ENCODE results near the gene CCNL2. TPM values are rescaled to one million over a fixed set of nuclear protein-coding genes. Genes with fewer than 3 reads are reported as not detected.
"Not testable (repeated sequence)": the region's sequence is repeated elsewhere in the genome, so short reads cannot be mapped to it uniquely, and the experiment has no call there.

CCNL2 gene
- total and polyA plus RNA-seq, 12 donors = 53.4 to 893 (median 168) TPM

- no peak overlapping the region for H3K4me3 ChIP-seq
- WGBS, 4 donors = 94 to 97% (median 96%) methylated on average over 16 of the region's 16 CpGs
- H3K36me3 ChIP-seq (replicated peaks in 1 of 2) = peaks cover 0 to 80% of the 10 kb centered on the region in 2 donors
- no peak overlapping the region for H3K27ac ChIP-seq
- intact Hi-C loops (cut with DNase I) = no loop called here
- H3K27me3 ChIP-seq = no peaks in the 10 kb centered on the region
- TF ChIP-seq POLR2A (IDR thresholded peaks at IDR 0.05) (no peak), CTCF (IDR thresholded peaks at IDR 0.05) (no peak)
- no peaks in the 10 kb centered on the region for H3K9me3 ChIP-seq (replicated peaks in 1 of 3)
- H3K4me1 ChIP-seq (replicated peaks in 1 of 2) = no peaks in the 10 kb centered on the region
- no peak for DNase-seq
Measured at GRCh38 chr1:1388078-1388472, 11.1 kb downstream of the CCNL2 start.

GRCh38 chr1:1387098-1388077, 11.7 kb downstream of the CCNL2 start:
- TF ChIP-seq CTCF (IDR thresholded peaks at IDR 0.05) = no peak
- TF ChIP-seq POLR2A (IDR thresholded peaks at IDR 0.05) = no peak
- no peaks in the 10 kb centered on the region for H3K4me1 ChIP-seq (replicated peaks in 1 of 2)
- H3K27ac ChIP-seq = no peak overlapping the region
- H3K9me3 ChIP-seq (replicated peaks in 1 of 3) = no peaks in the 10 kb centered on the region
- peaks cover 0 to 73% of the 10 kb centered on the region in 2 donors for H3K36me3 ChIP-seq (replicated peaks in 1 of 2)
- no peak overlapping the region for H3K4me3 ChIP-seq
- no peak for DNase-seq
- 94 to 95% (median 95%) methylated on average over 35 to 50 of the region's 50 CpGs for WGBS, 4 donors
- intact Hi-C loops (cut with DNase I) = no loop called here
- H3K27me3 ChIP-seq = no peaks in the 10 kb centered on the region

GRCh38 chr1:1385931-1386330, 13.2 kb downstream of the CCNL2 start:
- Histone ChIP-seq H3K36me3 (replicated peaks in 1 of 2) (peaks cover 0 to 58% of the 10 kb centered on the region in 2 donors), H3K4me1 (replicated peaks in 1 of 2) (no peaks in the 10 kb centered on the region), H3K27ac (no peak overlapping the region), H3K9me3 (replicated peaks in 1 of 3) (no peaks in the 10 kb centered on the region), H3K27me3 (no peaks in the 10 kb centered on the region), H3K4me3 (no peak overlapping the region)
- intact Hi-C loops (cut with DNase I) = no loop called here
- TF ChIP-seq POLR2A (IDR thresholded peaks at IDR 0.05) (no peak), CTCF (IDR thresholded peaks at IDR 0.05) (no peak)
- 83 to 95% (median 91%) methylated on average over 4 to 8 of the region's 8 CpGs for WGBS, 4 donors
- DNase-seq = no peak

- H3K27ac ChIP-seq; H3K4me3 ChIP-seq; H3K27me3 ChIP-seq; DNase-seq; H3K9me3 ChIP-seq (replicated peaks in 1 of 3); intact Hi-C loops (cut with DNase I); H3K4me1 ChIP-seq (replicated peaks in 1 of 2): not testable (repeated sequence)
- H3K36me3 ChIP-seq (replicated peaks in 1 of 2) = peaks cover 0 to 53% of the 10 kb centered on the region in 2 donors
- WGBS, 4 donors = 95 to 96% (median 95%) methylated on average over 18 to 29 of the region's 29 CpGs
Measured at GRCh38 chr1:1385339-1385738, 13.8 kb downstream of the CCNL2 start.

Data from adrenal gland (tissue), 12 donors.